ENCODE measurements around the gene TRIM67. TPM values are rescaled to one million over a fixed set of nuclear protein-coding genes. Genes with fewer than 3 reads are reported as not detected.

TRIM67 gene
- not detected in 2 replicates for total RNA-seq

GRCh38 chr1:231161667-231162296 lies at the start of gene TRIM67:
Gene TRIM67 (plus strand): TSS chr1:231162058. CDS start chr1:231162970, 912 bp downstream.

GRCh38 chr1:231240883-231241735 lies 79.3 kb downstream of the TRIM67 start, which contains the start of gene GNPAT:
Gene GNPAT (plus strand): TSS chr1:231241212. CDS start chr1:231241379, 167 bp downstream.

Other genes starting within 250 kb of the TRIM67 start
- 5.3 and 5.8 TPM in 2 replicates for gene TTC13, start 183.2 kb upstream of the TRIM67 start, total RNA-seq
- 10.9 and 15.9 TPM in 2 replicates for gene ARV1, start 183.0 kb upstream of the TRIM67 start, total RNA-seq
- 2.4 and 6.4 TPM in 2 replicates for gene FAM89A, start 121.8 kb upstream of the TRIM67 start, total RNA-seq
- gene GNPAT, start 79.2 kb downstream of the TRIM67 start, total RNA-seq: 40.0 and 40.2 TPM in 2 replicates
- 12.8 and 13.4 TPM in 2 replicates for gene EXOC8, start 175.8 kb downstream of the TRIM67 start, total RNA-seq
- 12.8 and 23.9 TPM in 2 replicates for gene SPRTN, start 176.2 kb downstream of the TRIM67 start, total RNA-seq

All from bronchial smooth muscle cell (primary cell).